SK-N-DZ (cell line): ENCODE measurements around the gene ST3GAL5.
"Not testable (repeated sequence)": the region's sequence is repeated elsewhere in the genome, so short reads cannot be mapped to it uniquely, and the experiment has no call there.

ENCODE experiments used
- DNase-seq: peaks from one replicate; pipeline ENCODE4 v3.0.0-alpha.2; 2015; ENCODE audit warnings: low spot score

Gene ST3GAL5

GRCh38 chr2:85893428-85894258, 4.9 kb upstream of the ST3GAL5 start:
- DNase-seq: no peak

- DNase-seq: no peak
Measured at GRCh38 chr2:85892216-85892944, 3.6 kb upstream of the ST3GAL5 start.

GRCh38 chr2:85890522-85891176, 1.9 kb upstream of the ST3GAL5 start:
- no peak for DNase-seq

GRCh38 chr2:85889627-85890281, 964 bp upstream of the ST3GAL5 start:
- no peak for DNase-seq

GRCh38 chr2:85888020-85888683, 638 bp downstream of the ST3GAL5 start:
- peak; percentile 38 for DNase-seq

- peak; percentile 36 for DNase-seq
Measured at GRCh38 chr2:85887566-85888019, 1.2 kb downstream of the ST3GAL5 start.

GRCh38 chr2:85886590-85886989, 2.2 kb downstream of the ST3GAL5 start:
- no peak for DNase-seq

GRCh38 chr2:85886141-85886540, 2.6 kb downstream of the ST3GAL5 start:
- DNase-seq: no peak

- not testable (repeated sequence) for DNase-seq
Measured at GRCh38 chr2:85881781-85882180, 7.0 kb downstream of the ST3GAL5 start.

- DNase-seq: not testable (repeated sequence)
Measured at GRCh38 chr2:85880716-85881328, 8.0 kb downstream of the ST3GAL5 start.

GRCh38 chr2:85878719-85879370, 9.9 kb downstream of the ST3GAL5 start:
- no peak for DNase-seq

GRCh38 chr2:85875350-85876050, 13.3 kb downstream of the ST3GAL5 start:
- no peak for DNase-seq

GRCh38 chr2:85873679-85874078, 15.1 kb downstream of the ST3GAL5 start:
- DNase-seq: no peak

- DNase-seq: no peak
Measured at GRCh38 chr2:85872536-85873161, 16.1 kb downstream of the ST3GAL5 start.

GRCh38 chr2:85871494-85872164, 17.2 kb downstream of the ST3GAL5 start:
- no peak for DNase-seq

- DNase-seq: no peak
Measured at GRCh38 chr2:85868822-85869221, 20.0 kb downstream of the ST3GAL5 start.

- no peak for DNase-seq
Measured at GRCh38 chr2:85867556-85868292, 21.1 kb downstream of the ST3GAL5 start.

GRCh38 chr2:85867121-85867520, 21.7 kb downstream of the ST3GAL5 start:
- no peak for DNase-seq
